ENCODE measurements around the gene TEKT2. TPM values are rescaled to one million over a fixed set of nuclear protein-coding genes. Genes with fewer than 3 reads are reported as not detected.
A peak's percentile ranks its signal among the peaks of the same experiment; 100 is the strongest.

Gene TEKT2
- total and polyA plus RNA-seq, 2 donors (not counting 3 experiments of a cell fraction or from before 2014, with no cell fraction given): 0.38 to 0.61 TPM

DNA sequence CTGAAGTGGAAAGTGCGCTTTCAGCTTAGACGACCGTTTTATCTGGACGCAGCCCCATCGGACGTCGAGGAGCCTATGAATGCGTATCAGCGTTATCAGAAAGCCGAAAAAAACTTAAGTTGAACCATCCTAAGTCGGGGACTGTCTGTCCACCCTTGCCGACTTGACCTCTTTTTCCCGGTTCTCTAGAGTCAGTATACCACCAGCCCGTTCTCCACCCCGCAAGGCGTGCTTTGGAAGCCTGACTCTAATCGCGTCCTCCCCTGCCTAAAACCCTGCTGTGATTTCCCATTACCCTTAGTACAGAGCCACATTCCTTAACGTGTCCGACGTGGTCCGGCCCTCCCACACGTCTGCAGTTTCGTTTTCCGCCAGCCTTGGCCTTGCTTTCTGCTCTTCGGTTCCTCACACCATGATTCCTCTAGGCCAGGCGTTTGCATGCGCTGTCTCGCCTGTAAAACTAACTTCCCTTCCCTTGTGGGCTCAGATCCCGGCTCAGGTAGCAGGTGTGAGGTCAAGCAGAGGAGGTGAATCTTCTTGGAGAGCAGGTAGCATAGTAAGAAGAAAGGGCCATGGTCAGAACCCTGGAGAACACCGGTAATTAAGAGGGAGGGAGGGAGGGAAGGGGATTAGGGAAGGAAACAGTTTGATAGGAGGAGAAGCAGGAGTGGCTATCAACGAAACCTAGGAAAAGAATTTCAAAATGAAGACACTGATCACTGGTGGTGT is 5.7 kb downstream of the TEKT2 start:
- no peak for TF ChIP-seq JUN (IDR thresholded peaks at IDR 0.05; ENCODE audit: borderline replicate concordance, insufficient read depth, insufficient read length, low read depth)
- peak; percentile 20 for TF ChIP-seq MAX (IDR thresholded peaks at IDR 0.05; ENCODE audit: insufficient read depth, insufficient read length)
- TF ChIP-seq MYC (IDR thresholded peaks at IDR 0.05; ENCODE audit: low read depth, low read length): no peak
- no peak for TF ChIP-seq POLR2AphosphoS5 (IDR thresholded peaks at IDR 0.05; ENCODE audit: insufficient read depth, low read depth, low read length)
- no peak for TF ChIP-seq EZH2 (IDR thresholded peaks at IDR 0.05; ENCODE audit: borderline replicate concordance, low read depth, low read length, severe bottlenecking)
- TF ChIP-seq GATA2 (IDR thresholded peaks at IDR 0.05; ENCODE audit: insufficient read depth, insufficient read length, low read depth, low read length): no peak
- no peak for TF ChIP-seq FOS (IDR thresholded peaks at IDR 0.05; ENCODE audit: borderline replicate concordance, insufficient read depth, low read length)
- no peak for TF ChIP-seq POLR2A (IDR thresholded peaks at IDR 0.05; ENCODE audit: low read depth, low read length)
- TF ChIP-seq CTCF (IDR thresholded peaks at IDR 0.05; ENCODE audit: extremely low read depth in 1 of 2, insufficient read depth in 1 of 2, low read depth in 1 of 2, low read length in 2 of 2): no peak
- intact Hi-C loops (cut with micrococcal nuclease) (no loop called here), dilution Hi-C loops (cut with MboI; ENCODE audit: extremely low pct_ligation_motif_present, low sequenced_read_pairs) (no loop called here)
- peak overlapping the region; percentile 68 to 96 (median 83) for H3K4me3 ChIP-seq (replicated peaks in 1 of 3; ENCODE audit: insufficient read depth in 1 of 3, low read depth in 1 of 3, low read length in 3 of 3)
- H3K27ac ChIP-seq (ENCODE audit: insufficient read depth, low read depth, low read length): peak overlapping the region; percentile 35
- no peaks in the 10 kb centered on the region for H4K20me1 ChIP-seq (replicated peaks; ENCODE audit: control insufficient read depth, extremely low read depth, insufficient read depth, low read length)
- H3K4me2 ChIP-seq (ENCODE audit: insufficient read depth, low read length): peak overlapping the region; percentile 86
- no peak for FAIRE-seq
- H3K9ac ChIP-seq (replicated peaks; ENCODE audit: extremely low read depth, insufficient read depth, low read length): peak overlapping the region; percentile 73
- no peaks in the 10 kb centered on the region for H3K9me1 ChIP-seq (replicated peaks; ENCODE audit: control insufficient read depth, extremely low read depth, insufficient read depth, low read length)
- ChIA-PET POLR2A (no interaction called here), CTCF (interaction anchor here (1.8 kb wide), 1 partner anchor 45 kb away, joined by 9 read pairs; no protein-coding TSS in a partner anchor)
- no peaks in the 10 kb centered on the region for H3K27me3 ChIP-seq (ENCODE audit: control insufficient read depth in 2 of 2, insufficient read depth in 2 of 2, low read length in 2 of 2)
- H3K4me1 ChIP-seq (ENCODE audit: control insufficient read depth, extremely low read depth, insufficient read depth, low read length): peaks cover 8% of the 10 kb centered on the region
- peaks cover 14 to 34% of the 10 kb centered on the region in 2 experiments for H3K36me3 ChIP-seq (ENCODE audit: control insufficient read depth in 2 of 2, extremely low read depth in 1 of 2, insufficient read depth in 2 of 2, low read length in 2 of 2)
- H3K79me2 ChIP-seq (ENCODE audit: control insufficient read depth, insufficient read depth, low read length): peaks cover 22% of the 10 kb centered on the region
- peak; percentile 66 for DNase-seq (ENCODE audit: low read depth, low spot score)
- peak overlapping the region; percentile 66 for H2AFZ ChIP-seq (ENCODE audit: low read depth, low read length)
- H3K9me3 ChIP-seq (replicated peaks; ENCODE audit: control insufficient read depth, insufficient read depth, low read length): no peaks in the 10 kb centered on the region
- TSS peak; percentile 68 for BruUV-seq (replicated peaks)
